SIG-M5 (cell line): ENCODE data around the gene CUL2.
"Not testable (repeated sequence)": the region's sequence is repeated elsewhere in the genome, so short reads cannot be mapped to it uniquely, and the experiment has no call there.

Source experiments
- DNase-seq: peaks from one replicate; lab custom pipeline; 2025; lab: John Stamatoyannopoulos, UW

The CUL2 gene

GRCh38 chr10:35090162-35090954, at the start of gene CUL2:
Gene CUL2 (minus strand): TSS chr10:35090341. CDS start chr10:35071317, 19,024 bp downstream.
- no peak for DNase-seq

- DNase-seq, result no peak
These were observed 46.2 kb upstream of the CUL2 start for GRCh38 chr10:35136263-35136815.

- DNase-seq, result no peak
These were observed 45.7 kb upstream of the CUL2 start for GRCh38 chr10:35135861-35136260.

- DNase-seq, result no peak
These were observed 43.4 kb upstream of the CUL2 start for GRCh38 chr10:35133586-35133985.

- no peak for DNase-seq
These were observed 42.6 kb upstream of the CUL2 start for GRCh38 chr10:35132727-35133126.

GRCh38 chr10:35130663-35131062, 40.5 kb upstream of the CUL2 start:
- DNase-seq, result no peak

GRCh38 chr10:35129185-35129674, 39.1 kb upstream of the CUL2 start:
- no peak for DNase-seq

- DNase-seq, result no peak
These were observed 37.2 kb upstream of the CUL2 start for GRCh38 chr10:35127289-35127891.

GRCh38 chr10:35126530-35127288, 36.6 kb upstream of the CUL2 start, which contains the start of gene CREM:
Gene CREM (plus strand): TSS chr10:35126846. CDS start chr10:35137836, 10,990 bp downstream.
- DNase-seq, result peak; percentile 63

GRCh38 chr10:35126062-35126529, 36.0 kb upstream of the CUL2 start:
- DNase-seq, result no peak

- DNase-seq, result no peak
These were observed 34.4 kb upstream of the CUL2 start for GRCh38 chr10:35124540-35124939.

- DNase-seq, result no peak
These were observed 29.2 kb upstream of the CUL2 start for GRCh38 chr10:35119378-35119777.

- DNase-seq, result no peak
These were observed 22.4 kb upstream of the CUL2 start for GRCh38 chr10:35112571-35112970.

- no peak for DNase-seq
These were observed 13.7 kb upstream of the CUL2 start for GRCh38 chr10:35103882-35104281.

- no peak for DNase-seq
These were observed 7.4 kb upstream of the CUL2 start for GRCh38 chr10:35097510-35097909.

GRCh38 chr10:35096312-35096711, 6.2 kb upstream of the CUL2 start:
- no peak for DNase-seq

GRCh38 chr10:35092851-35093250, 2.7 kb upstream of the CUL2 start:
- DNase-seq, result no peak

GRCh38 chr10:35091994-35092790, 2.1 kb upstream of the CUL2 start:
- DNase-seq, result no peak

GRCh38 chr10:35089611-35090161, 455 bp downstream of the CUL2 start:
- no peak for DNase-seq

GRCh38 chr10:35083242-35083641, 6.9 kb downstream of the CUL2 start:
- no peak for DNase-seq

- DNase-seq, result not testable (repeated sequence)
These were observed 9.9 kb downstream of the CUL2 start for GRCh38 chr10:35080261-35080660.
